GM12892 (cell line): ENCODE data around the gene PYGM. TPM values are rescaled to one million over a fixed set of nuclear protein-coding genes. Genes with fewer than 3 reads are reported as not detected.
A peak's percentile ranks its signal among the peaks of the same experiment; 100 is the strongest.

ENCODE experiments used
- DNase-seq: peaks from one replicate; pipeline ENCODE4 v3.0.0; 2011; ENCODE audit not compliant: insufficient read length
- FAIRE-seq: peaks from 2 replicates; lab custom pipeline; 2011; peaks lifted over from hg19 to GRCh38; lab: Jason Lieb, UNC
- POLR2A ChIP-seq: IDR thresholded peaks from 2 replicates; pipeline ENCODE4 v1.6.1; 2011; ENCODE audit warnings: low read depth, low read length, control low read depth
- POLR2AphosphoS5 ChIP-seq: IDR thresholded peaks from 2 replicates; pipeline ENCODE4 v1.6.1; 2011; ENCODE audit warnings: low read depth, low read length, control low read depth
- TAF1 ChIP-seq: IDR thresholded peaks from 2 replicates; pipeline ENCODE4 v1.6.1; 2011; ENCODE audit warnings: low read depth, mild to moderate bottlenecking, control low read depth, low read length, borderline replicate concordance
- polyA plus RNA-seq: library from polyadenylated mRNA; unstranded; fragments of >200 nt; gene quantifications from one replicate; pipeline ENCODE4 v1.2.1, GENCODE V29; 2012; ENCODE audit warnings: missing spikeins, inconsistent platforms; ENCODE audit not compliant: missing spikeins

PYGM gene
- polyA plus RNA-seq = 0.70 TPM

GRCh38 chr11:64759722-64760719 is at the start of gene PYGM:
PYGM (minus strand) TSS chr11:64759974; CDS start chr11:64759898, 76 bp downstream.
- no peak for DNase-seq
- TF ChIP-seq POLR2AphosphoS5 (no peak; the same call in 1 of the 2 replicates), POLR2A (peak; percentile 48; the same call in 1 of the 2 replicates), TAF1 (no peak)

GRCh38 chr11:64805481-64805880 is 45.7 kb upstream of the PYGM start:
- TF ChIP-seq POLR2AphosphoS5 (no peak), POLR2A (no peak), TAF1 (no peak)
- DNase-seq (no peak), FAIRE-seq (no peak)

More at GRCh38 chr11:64759722-64760719, at the start of gene PYGM:
- no peak for FAIRE-seq

DNA sequence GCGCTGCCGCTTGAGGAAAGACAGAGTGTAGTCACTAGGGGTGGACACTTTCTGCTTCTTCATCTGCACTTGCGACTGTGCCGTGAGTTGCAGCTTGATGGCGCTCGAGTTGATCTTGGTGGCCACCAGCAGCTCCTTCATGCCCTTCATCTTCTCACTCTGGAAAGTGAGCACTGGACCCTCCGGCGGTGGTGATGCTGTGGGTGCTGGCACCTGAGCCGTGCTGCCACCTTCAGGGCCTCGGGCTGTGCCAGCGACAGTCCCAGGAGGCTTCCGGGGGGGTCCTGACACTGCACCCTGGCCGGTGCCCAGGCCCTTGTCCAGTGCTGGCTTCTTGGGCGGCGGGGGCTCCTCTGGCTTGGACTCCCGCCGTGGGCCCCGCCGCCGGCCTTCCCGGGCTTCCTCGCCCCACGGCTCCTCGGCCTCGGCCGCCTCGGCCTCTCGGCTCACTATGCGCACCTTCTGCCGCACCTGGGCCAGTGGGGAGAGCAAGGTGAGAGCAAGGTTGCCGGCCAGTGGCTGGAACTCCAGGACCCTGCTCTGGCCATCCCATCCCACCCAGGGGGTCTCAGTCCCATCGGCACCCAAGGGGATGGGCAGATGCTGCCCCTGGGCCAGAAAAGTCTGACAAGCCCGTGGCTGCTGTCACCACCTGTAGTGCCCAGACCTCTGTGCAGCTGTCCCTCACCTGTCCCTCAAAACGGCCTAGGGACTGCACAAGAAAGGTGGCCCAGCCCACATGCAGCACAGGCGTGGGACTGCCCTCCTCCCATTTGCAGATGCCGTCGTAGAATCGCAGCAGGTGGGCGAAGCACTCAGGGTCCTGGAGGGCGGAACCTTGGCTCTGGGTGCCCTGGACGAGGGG is 44.8 kb upstream of the PYGM start:
- DNase-seq (no peak), FAIRE-seq (no peak)
- no peak for TF ChIP-seq POLR2A
- no peak for TF ChIP-seq TAF1
- TF ChIP-seq POLR2AphosphoS5 = no peak

- FAIRE-seq (peak; percentile 44), DNase-seq (no peak)
- TF ChIP-seq POLR2AphosphoS5 = no peak
- TF ChIP-seq TAF1 = no peak
- no peak for TF ChIP-seq POLR2A
Measured at GRCh38 chr11:64803846-64804345, 44.1 kb upstream of the PYGM start.

DNA sequence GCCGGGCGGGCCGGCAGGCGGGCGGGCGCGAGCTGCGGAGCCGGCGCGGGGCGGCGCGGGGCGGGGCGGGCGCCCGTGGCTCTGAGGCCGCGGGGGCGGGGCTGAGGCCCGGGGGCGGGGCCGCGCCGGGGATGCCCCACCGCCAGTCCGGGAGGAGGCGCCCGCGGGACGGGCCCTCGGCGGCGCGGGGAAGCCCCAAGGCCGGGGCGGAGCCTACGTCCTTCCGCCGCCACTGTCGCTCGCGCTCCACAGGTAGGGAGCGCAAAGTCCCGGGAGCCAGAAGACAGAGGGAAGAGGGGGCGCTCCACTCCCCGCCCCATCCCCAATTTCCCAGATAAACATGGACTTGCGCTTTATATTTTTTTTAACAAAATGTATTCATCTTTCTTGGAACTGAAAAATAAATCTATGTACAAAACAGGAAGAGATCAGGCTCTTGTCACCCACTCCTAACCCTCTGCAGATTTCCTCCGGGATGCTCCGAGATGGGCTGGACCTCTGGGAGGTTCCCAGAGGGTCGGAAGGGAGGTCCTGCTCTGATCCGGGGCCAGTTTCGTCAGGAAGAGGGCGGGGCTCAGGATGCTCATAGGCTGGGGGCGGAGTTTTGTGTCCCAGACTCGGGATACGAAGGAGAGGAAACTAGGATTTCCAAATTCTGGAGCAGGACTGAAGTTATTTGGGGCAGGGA is 43.5 kb upstream of the PYGM start, which contains the start of gene MAP4K2:
Gene MAP4K2, minus strand, starts transcription at position 57 of the 688 bp plus-strand sequence. CDS start 65 bp downstream, outside the sequence.
- DNase-seq (peak; percentile 97), FAIRE-seq (peak; percentile 94)
- TF ChIP-seq POLR2AphosphoS5 (0 out of 2 replicates have a peak, but pooled peaks have one; percentile 22), POLR2A (peak; percentile 53; the same call in 1 of the 2 replicates), TAF1 (no peak)

DNA sequence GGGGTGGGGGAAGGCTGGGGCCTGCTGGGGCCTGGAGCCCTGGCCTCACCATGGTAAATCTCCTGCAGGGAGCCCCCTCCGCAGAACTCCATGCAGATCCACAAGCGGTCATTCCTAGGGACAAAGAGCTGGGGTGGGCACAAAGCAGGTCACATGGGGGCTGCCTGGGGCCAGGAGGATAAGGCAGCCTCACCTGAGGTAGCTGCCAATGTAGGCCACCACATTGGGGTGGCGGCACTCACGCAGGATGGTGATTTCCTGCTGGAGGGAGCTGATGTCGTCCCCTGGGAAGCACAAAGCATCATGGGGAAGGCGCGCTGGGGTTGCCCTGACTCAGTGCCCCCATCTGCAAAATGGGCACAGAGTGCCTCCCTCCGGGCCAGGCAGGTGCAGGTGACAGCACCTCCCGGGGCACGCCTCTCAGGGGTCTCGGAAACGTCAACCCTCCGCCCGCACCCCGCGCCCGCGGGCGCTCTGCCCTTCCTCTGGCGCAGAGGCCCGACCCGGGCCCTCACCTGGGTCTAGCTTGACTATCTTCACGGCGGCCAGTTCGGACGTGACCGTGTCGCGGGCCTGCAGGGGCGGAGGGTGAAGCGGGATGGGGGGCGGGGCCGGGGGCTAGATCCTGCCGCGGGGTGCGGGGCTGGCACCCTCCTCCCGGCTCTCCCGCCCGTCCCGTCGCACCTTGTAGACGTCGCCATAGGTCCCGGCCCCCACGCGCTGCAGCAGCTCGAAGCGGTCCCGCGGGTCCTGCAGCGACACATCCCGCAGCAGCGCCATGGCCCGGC is 42.8 kb upstream of the PYGM start:
- FAIRE-seq = no peak
- DNase-seq = peak; percentile 57
- no peak for TF ChIP-seq TAF1
- no peak for TF ChIP-seq POLR2A
- no peak for TF ChIP-seq POLR2AphosphoS5

DNA sequence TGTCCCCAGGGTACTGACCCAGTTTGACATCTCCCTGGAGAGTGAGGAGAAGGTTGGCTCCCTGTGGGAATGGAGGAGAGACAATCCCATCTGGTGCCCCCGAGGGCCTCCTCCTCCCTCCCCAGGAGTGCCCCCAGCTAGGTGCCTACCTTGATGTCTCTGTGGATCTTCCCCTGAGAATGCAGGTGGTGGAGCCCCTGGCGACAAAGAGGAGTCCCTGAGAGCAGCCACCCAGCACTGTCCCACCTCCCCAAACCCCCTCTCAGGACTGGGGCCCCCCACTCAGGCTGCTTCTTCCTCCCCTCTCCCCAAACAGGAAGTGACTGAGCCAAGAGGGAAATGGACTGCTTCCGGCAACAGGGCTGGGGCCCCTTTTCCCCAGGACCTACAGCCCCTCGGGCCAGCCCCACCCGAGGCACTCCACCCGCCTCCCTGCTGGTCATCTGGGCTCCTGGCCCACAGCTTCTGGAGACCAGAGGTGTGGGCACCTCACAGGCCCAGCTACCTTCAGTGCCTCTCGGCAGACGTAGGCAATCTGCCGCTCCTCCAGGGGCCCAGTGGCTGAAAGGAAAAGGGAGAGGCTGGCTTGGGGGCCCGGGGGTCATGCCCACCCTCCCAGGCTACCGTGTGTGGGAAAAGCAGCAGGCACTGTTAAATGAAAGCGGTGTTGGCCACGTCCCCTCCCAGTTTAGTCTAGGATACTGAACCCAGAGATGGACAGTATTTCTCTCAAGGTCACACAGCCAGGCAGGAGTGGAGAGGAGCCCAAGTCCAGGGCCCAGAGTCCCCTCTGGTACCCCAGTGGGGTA is 42.0 kb upstream of the PYGM start:
- FAIRE-seq (no peak), DNase-seq (no peak)
- TF ChIP-seq TAF1 (no peak), POLR2AphosphoS5 (no peak), POLR2A (no peak)

GRCh38 chr11:64801158-64801464 is 41.3 kb upstream of the PYGM start:
- DNase-seq (peak; percentile 35), FAIRE-seq (peak; percentile 17)
- TF ChIP-seq POLR2A = no peak
- TF ChIP-seq POLR2AphosphoS5 = no peak
- no peak for TF ChIP-seq TAF1

DNA sequence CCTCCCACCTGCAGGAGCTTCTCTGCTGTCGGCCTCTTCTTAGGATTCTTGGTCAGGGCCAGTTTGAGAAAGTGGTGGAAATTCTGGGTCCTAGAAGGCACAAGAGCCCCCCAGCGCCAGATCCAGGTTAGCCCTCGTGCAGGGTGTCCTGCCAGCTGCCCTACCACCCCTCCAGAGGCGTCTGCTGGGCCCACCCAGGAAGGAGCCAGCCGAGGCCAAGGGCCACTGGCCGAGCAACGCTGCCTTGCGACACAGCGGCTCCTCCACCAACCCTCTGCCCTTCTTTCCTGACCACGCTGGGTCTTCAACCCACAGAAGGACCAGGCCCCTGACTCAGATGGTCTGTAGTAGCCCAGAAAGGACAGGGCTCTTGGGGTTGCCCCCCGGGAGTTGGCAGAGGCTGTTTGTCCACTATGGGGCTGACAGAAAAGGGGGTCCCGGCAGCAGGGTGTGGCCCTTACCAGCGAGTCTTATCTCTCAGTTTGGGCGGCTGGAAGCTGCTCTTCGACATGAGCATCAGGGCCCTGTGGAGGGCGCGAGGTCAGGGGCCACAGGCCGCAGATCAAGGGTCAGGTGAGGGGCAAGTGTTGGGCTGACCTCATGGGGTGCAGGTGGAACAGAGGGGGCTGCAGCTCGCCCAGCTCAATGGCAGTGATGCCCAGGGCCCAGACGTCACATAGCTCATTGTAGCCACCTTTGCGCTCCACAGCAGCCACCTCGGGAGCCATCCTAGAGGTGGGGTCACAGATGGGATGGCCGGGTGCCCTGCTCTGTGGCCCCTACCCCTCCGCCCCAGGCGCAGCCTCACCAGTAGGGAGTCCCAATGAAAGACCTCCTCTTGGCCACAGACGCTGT is 40.8 kb upstream of the PYGM start:
- peak; percentile 7 for DNase-seq
- no peak for TF ChIP-seq TAF1
- TF ChIP-seq POLR2AphosphoS5 = no peak
- no peak for TF ChIP-seq POLR2A

More for the DNA sequence above, 40.8 kb upstream of the PYGM start:
- peak; percentile 62 for FAIRE-seq
